ENCODE data around the gene GRM2.
A peak's percentile ranks its signal among the peaks of the same experiment; 100 is the strongest.

GRM2 gene

GRCh38 chr3:51673181-51673801, 33.6 kb upstream of the GRM2 start:
- H3K27me3 ChIP-seq (ENCODE audit: control insufficient read depth, insufficient read depth, low read length): no peaks in the 10 kb centered on the region
- H3K36me3 ChIP-seq (ENCODE audit: insufficient read depth, low read length): peaks cover 8% of the 10 kb centered on the region
- H3K9me3 ChIP-seq (replicated peaks; ENCODE audit: low read length): no peaks in the 10 kb centered on the region
- H3K4me1 ChIP-seq (ENCODE audit: control insufficient read depth, insufficient read depth, low read length): peaks cover 44% of the 10 kb centered on the region
- H3K4me3 ChIP-seq (ENCODE audit: low read length): no peak overlapping the region
- H3K4me2 ChIP-seq (ENCODE audit: low read length): no peak overlapping the region
- H3K9ac ChIP-seq (ENCODE audit: low read depth, low read length): no peak overlapping the region

GRCh38 chr3:51673802-51674654, 32.8 kb upstream of the GRM2 start:
- H3K4me2 ChIP-seq (ENCODE audit: low read length): no peak overlapping the region
- no peak overlapping the region for H3K4me3 ChIP-seq (ENCODE audit: low read length)
- no peaks in the 10 kb centered on the region for H3K27me3 ChIP-seq (ENCODE audit: control insufficient read depth, insufficient read depth, low read length)
- no peaks in the 10 kb centered on the region for H3K9me3 ChIP-seq (replicated peaks; ENCODE audit: low read length)
- H3K9ac ChIP-seq (ENCODE audit: low read depth, low read length): no peak overlapping the region
- H3K4me1 ChIP-seq (ENCODE audit: control insufficient read depth, insufficient read depth, low read length): peaks cover 44% of the 10 kb centered on the region
- peaks cover 9% of the 10 kb centered on the region for H3K36me3 ChIP-seq (ENCODE audit: insufficient read depth, low read length)

GRCh38 chr3:51675201-51675611, 31.7 kb upstream of the GRM2 start:
- Histone ChIP-seq H3K4me1 (ENCODE audit: control insufficient read depth, insufficient read depth, low read length) (peaks cover 43% of the 10 kb centered on the region), H3K9ac (ENCODE audit: low read depth, low read length) (no peak overlapping the region), H3K4me3 (ENCODE audit: low read length) (no peak overlapping the region), H3K9me3 (replicated peaks; ENCODE audit: low read length) (no peaks in the 10 kb centered on the region), H3K27me3 (ENCODE audit: control insufficient read depth, insufficient read depth, low read length) (no peaks in the 10 kb centered on the region), H3K36me3 (ENCODE audit: insufficient read depth, low read length) (peaks cover 13% of the 10 kb centered on the region), H3K4me2 (ENCODE audit: low read length) (peak overlapping the region; percentile 20)

GRCh38 chr3:51676102-51676640, 30.7 kb upstream of the GRM2 start:
- Histone ChIP-seq H3K4me3 (ENCODE audit: low read length) (no peak overlapping the region), H3K9me3 (replicated peaks; ENCODE audit: low read length) (no peaks in the 10 kb centered on the region), H3K36me3 (ENCODE audit: insufficient read depth, low read length) (peaks cover 13% of the 10 kb centered on the region), H3K4me2 (ENCODE audit: low read length) (peak overlapping the region; percentile 20), H3K27me3 (ENCODE audit: control insufficient read depth, insufficient read depth, low read length) (no peaks in the 10 kb centered on the region), H3K4me1 (ENCODE audit: control insufficient read depth, insufficient read depth, low read length) (peaks cover 44% of the 10 kb centered on the region), H3K9ac (ENCODE audit: low read depth, low read length) (no peak overlapping the region)

- Histone ChIP-seq H3K4me3 (ENCODE audit: low read length) (no peak overlapping the region), H3K36me3 (ENCODE audit: insufficient read depth, low read length) (peaks cover 13% of the 10 kb centered on the region), H3K4me1 (ENCODE audit: control insufficient read depth, insufficient read depth, low read length) (peaks cover 46% of the 10 kb centered on the region)
Observed at GRCh38 chr3:51677358-51677757, 29.5 kb upstream of the GRM2 start.

GRCh38 chr3:51678186-51678585, 28.7 kb upstream of the GRM2 start:
- peaks cover 18% of the 10 kb centered on the region for H3K36me3 ChIP-seq (ENCODE audit: insufficient read depth, low read length)
- H3K27me3 ChIP-seq (ENCODE audit: control insufficient read depth, insufficient read depth, low read length): no peaks in the 10 kb centered on the region
- no peaks in the 10 kb centered on the region for H3K9me3 ChIP-seq (replicated peaks; ENCODE audit: low read length)
- H3K4me3 ChIP-seq (ENCODE audit: low read length): no peak overlapping the region
- H3K4me1 ChIP-seq (ENCODE audit: control insufficient read depth, insufficient read depth, low read length): peaks cover 44% of the 10 kb centered on the region
- no peak overlapping the region for H3K4me2 ChIP-seq (ENCODE audit: low read length)
- H3K9ac ChIP-seq (ENCODE audit: low read depth, low read length): no peak overlapping the region

More at GRCh38 chr3:51677358-51677757, 29.5 kb upstream of the GRM2 start:
- Histone ChIP-seq H3K9ac (ENCODE audit: low read depth, low read length) (no peak overlapping the region), H3K9me3 (replicated peaks; ENCODE audit: low read length) (no peaks in the 10 kb centered on the region), H3K4me2 (ENCODE audit: low read length) (no peak overlapping the region), H3K27me3 (ENCODE audit: control insufficient read depth, insufficient read depth, low read length) (no peaks in the 10 kb centered on the region)

GRCh38 chr3:51678641-51679040, 28.2 kb upstream of the GRM2 start:
- H3K9ac ChIP-seq (ENCODE audit: low read depth, low read length): no peak overlapping the region
- H3K4me3 ChIP-seq (ENCODE audit: low read length): no peak overlapping the region
- no peaks in the 10 kb centered on the region for H3K9me3 ChIP-seq (replicated peaks; ENCODE audit: low read length)
- H3K4me2 ChIP-seq (ENCODE audit: low read length): no peak overlapping the region
- peaks cover 18% of the 10 kb centered on the region for H3K36me3 ChIP-seq (ENCODE audit: insufficient read depth, low read length)
- no peaks in the 10 kb centered on the region for H3K27me3 ChIP-seq (ENCODE audit: control insufficient read depth, insufficient read depth, low read length)
- peaks cover 40% of the 10 kb centered on the region for H3K4me1 ChIP-seq (ENCODE audit: control insufficient read depth, insufficient read depth, low read length)

GRCh38 chr3:51679318-51679717, 27.6 kb upstream of the GRM2 start:
- no peaks in the 10 kb centered on the region for H3K27me3 ChIP-seq (ENCODE audit: control insufficient read depth, insufficient read depth, low read length)
- peaks cover 22% of the 10 kb centered on the region for H3K36me3 ChIP-seq (ENCODE audit: insufficient read depth, low read length)
- no peaks in the 10 kb centered on the region for H3K9me3 ChIP-seq (replicated peaks; ENCODE audit: low read length)
- H3K9ac ChIP-seq (ENCODE audit: low read depth, low read length): no peak overlapping the region
- H3K4me1 ChIP-seq (ENCODE audit: control insufficient read depth, insufficient read depth, low read length): peaks cover 34% of the 10 kb centered on the region
- H3K4me3 ChIP-seq (ENCODE audit: low read length): no peak overlapping the region
- H3K4me2 ChIP-seq (ENCODE audit: low read length): no peak overlapping the region

GRCh38 chr3:51679777-51680176, 27.1 kb upstream of the GRM2 start:
- no peaks in the 10 kb centered on the region for H3K9me3 ChIP-seq (replicated peaks; ENCODE audit: low read length)
- no peak overlapping the region for H3K4me3 ChIP-seq (ENCODE audit: low read length)
- no peak overlapping the region for H3K9ac ChIP-seq (ENCODE audit: low read depth, low read length)
- peaks cover 26% of the 10 kb centered on the region for H3K36me3 ChIP-seq (ENCODE audit: insufficient read depth, low read length)
- no peak overlapping the region for H3K4me2 ChIP-seq (ENCODE audit: low read length)
- peaks cover 29% of the 10 kb centered on the region for H3K4me1 ChIP-seq (ENCODE audit: control insufficient read depth, insufficient read depth, low read length)
- no peaks in the 10 kb centered on the region for H3K27me3 ChIP-seq (ENCODE audit: control insufficient read depth, insufficient read depth, low read length)

- H3K4me2 ChIP-seq (ENCODE audit: low read length): no peak overlapping the region
- peak overlapping the region; percentile 36 for H3K9ac ChIP-seq (ENCODE audit: low read depth, low read length)
- no peaks in the 10 kb centered on the region for H3K27me3 ChIP-seq (ENCODE audit: control insufficient read depth, insufficient read depth, low read length)
- H3K36me3 ChIP-seq (ENCODE audit: insufficient read depth, low read length): peaks cover 31% of the 10 kb centered on the region
- H3K4me1 ChIP-seq (ENCODE audit: control insufficient read depth, insufficient read depth, low read length): peaks cover 25% of the 10 kb centered on the region
- H3K9me3 ChIP-seq (replicated peaks; ENCODE audit: low read length): no peaks in the 10 kb centered on the region
- no peak overlapping the region for H3K4me3 ChIP-seq (ENCODE audit: low read length)
Observed at GRCh38 chr3:51680196-51680595, 26.7 kb upstream of the GRM2 start.

- Histone ChIP-seq H3K4me1 (ENCODE audit: control insufficient read depth, insufficient read depth, low read length) (peaks cover 19% of the 10 kb centered on the region), H3K9ac (ENCODE audit: low read depth, low read length) (peak overlapping the region; percentile 36)
Observed at GRCh38 chr3:51680663-51681230, 26.1 kb upstream of the GRM2 start.

More at GRCh38 chr3:51680663-51681230, 26.1 kb upstream of the GRM2 start:
- Histone ChIP-seq H3K9me3 (replicated peaks; ENCODE audit: low read length) (no peaks in the 10 kb centered on the region), H3K4me2 (ENCODE audit: low read length) (no peak overlapping the region), H3K36me3 (ENCODE audit: insufficient read depth, low read length) (peaks cover 35% of the 10 kb centered on the region), H3K27me3 (ENCODE audit: control insufficient read depth, insufficient read depth, low read length) (no peaks in the 10 kb centered on the region), H3K4me3 (ENCODE audit: low read length) (no peak overlapping the region)

Measured in skeletal muscle satellite cell (primary cell).